Brain microvascular endothelial cell (primary cell): ENCODE measurements around the gene EPC2.
A peak's percentile ranks its signal among the peaks of the same experiment; 100 is the strongest.

Source experiments
- DNase-seq: peaks from one replicate; pipeline ENCODE4 v3.0.0-alpha.2; 2020
- H3K27ac ChIP-seq: fragments of 250-450 bp; sonication (Bioruptor Pico); 2 replicates; pipeline ENCODE4 v1.5.1; 2020; ENCODE audit warnings: mild to moderate bottlenecking, moderate library complexity
- H3K27me3 ChIP-seq: fragments of 250-450 bp; sonication (Bioruptor Pico); replicated peaks from 2 replicates; pipeline ENCODE4 v1.5.1; 2020; ENCODE audit warnings: mild to moderate bottlenecking
- H3K36me3 ChIP-seq: fragments of 250-450 bp; sonication (Bioruptor Pico); replicated peaks from 2 replicates; pipeline ENCODE4 v1.5.1; 2020; ENCODE audit warnings: mild to moderate bottlenecking
- H3K4me3 ChIP-seq: 2 replicates; pipeline ENCODE4 v1.5.1; 2011; ENCODE audit warnings: low read depth, mild to moderate bottlenecking, control low read depth, low read length, moderate library complexity
- CTCF ChIP-seq: IDR thresholded peaks from 2 replicates; pipeline ENCODE4 v1.5.1; 2011; ENCODE audit warnings: low read depth, mild to moderate bottlenecking, moderate library complexity, low read length, control low read depth, inconsistent platforms; ENCODE audit errors: missing control alignments
- in situ Hi-C: cut with HindIII; loops from 2 replicates; pipeline ENCODE4 v1.10.0; 2017; ENCODE audit warnings: low sequenced_read_pairs, low pct_ligation_motif_present

Gene EPC2

GRCh38 chr2:148746973-148747372, 102.4 kb downstream of the EPC2 start:
- H3K4me3 ChIP-seq = no peak overlapping the region
- in situ Hi-C loops = no loop called here
- no peak overlapping the region for H3K27ac ChIP-seq
- TF ChIP-seq CTCF = no peak
- DNase-seq = no peak
- H3K27me3 ChIP-seq = no peaks in the 10 kb centered on the region
- no peaks in the 10 kb centered on the region for H3K36me3 ChIP-seq

GRCh38 chr2:148751907-148752306, 107.4 kb downstream of the EPC2 start:
- no peak for DNase-seq
- no peaks in the 10 kb centered on the region for H3K27me3 ChIP-seq
- no peaks in the 10 kb centered on the region for H3K36me3 ChIP-seq
- H3K4me3 ChIP-seq = no peak overlapping the region
- TF ChIP-seq CTCF = no peak
- H3K27ac ChIP-seq = no peak overlapping the region
- in situ Hi-C loops = no loop called here

- TF ChIP-seq CTCF = no peak
- Histone ChIP-seq H3K36me3 (no peaks in the 10 kb centered on the region), H3K4me3 (no peak overlapping the region), H3K27ac (no peak overlapping the region), H3K27me3 (no peaks in the 10 kb centered on the region)
- no peak for DNase-seq
- in situ Hi-C loops = no loop called here
Measured at GRCh38 chr2:148752977-148753376, 108.4 kb downstream of the EPC2 start.

- H3K36me3 ChIP-seq = no peaks in the 10 kb centered on the region
- no peak for TF ChIP-seq CTCF
- H3K4me3 ChIP-seq = no peak overlapping the region
- in situ Hi-C loops = no loop called here
- H3K27ac ChIP-seq = no peak overlapping the region
- no peaks in the 10 kb centered on the region for H3K27me3 ChIP-seq
- DNase-seq = no peak
Measured at GRCh38 chr2:148754864-148755263, 110.3 kb downstream of the EPC2 start.

GRCh38 chr2:148756292-148756975, 111.9 kb downstream of the EPC2 start:
- Histone ChIP-seq H3K36me3 (no peaks in the 10 kb centered on the region), H3K27ac (no peak overlapping the region), H3K4me3 (no peak overlapping the region), H3K27me3 (no peaks in the 10 kb centered on the region)
- no peak for TF ChIP-seq CTCF
- peak; percentile 50 for DNase-seq
- in situ Hi-C loops = no loop called here

- no peak for TF ChIP-seq CTCF
- H3K27ac ChIP-seq = no peak overlapping the region
- in situ Hi-C loops = no loop called here
Measured at GRCh38 chr2:148764815-148765214, 120.3 kb downstream of the EPC2 start.

More at GRCh38 chr2:148764815-148765214, 120.3 kb downstream of the EPC2 start:
- H3K36me3 ChIP-seq = peaks cover 11% of the 10 kb centered on the region
- no peak for DNase-seq
- H3K27me3 ChIP-seq = no peaks in the 10 kb centered on the region
- H3K4me3 ChIP-seq = no peak overlapping the region
